DMS153 treated with DMSO at 0.1 percent for 48 hours (cell line): ENCODE results near the gene RFX4.

ENCODE experiments used
- DNase-seq: peaks from one replicate; lab custom pipeline; 2025; ENCODE audit not compliant: unreplicated experiment; lab: John Stamatoyannopoulos, UW

The RFX4 gene

GRCh38 chr12:106582641-106583230 lies at the start of gene RFX4:
RFX4 (plus strand) TSS chr12:106583004; CDS start chr12:106583321, 317 bp downstream.
- DNase-seq: no peak

GRCh38 chr12:106541201-106541600 lies 41.6 kb upstream of the RFX4 start:
- no peak for DNase-seq

GRCh38 chr12:106551410-106551809 lies 31.4 kb upstream of the RFX4 start:
- DNase-seq: no peak

- no peak for DNase-seq
Measured at GRCh38 chr12:106552228-106552627, 30.6 kb upstream of the RFX4 start.

GRCh38 chr12:106564678-106565329 lies 18.0 kb upstream of the RFX4 start:
- DNase-seq: no peak

GRCh38 chr12:106566771-106567170 lies 16.0 kb upstream of the RFX4 start:
- no peak for DNase-seq

GRCh38 chr12:106573239-106573638 lies 9.6 kb upstream of the RFX4 start:
- no peak for DNase-seq

- no peak for DNase-seq
Measured at GRCh38 chr12:106576848-106577247, 6.0 kb upstream of the RFX4 start.

GRCh38 chr12:106580671-106581508 lies 1.9 kb upstream of the RFX4 start:
- no peak for DNase-seq

- DNase-seq: no peak
Measured at GRCh38 chr12:106581543-106582248, 1.1 kb upstream of the RFX4 start.

GRCh38 chr12:106582249-106582591 lies 584 bp upstream of the RFX4 start:
- no peak for DNase-seq

- DNase-seq: no peak
Measured at GRCh38 chr12:106583242-106584103, 669 bp downstream of the RFX4 start.

GRCh38 chr12:106584104-106585064 lies 1.6 kb downstream of the RFX4 start:
- no peak for DNase-seq

- DNase-seq: no peak
Measured at GRCh38 chr12:106585105-106585520, 2.3 kb downstream of the RFX4 start.

- DNase-seq: no peak
Measured at GRCh38 chr12:106585521-106586277, 2.9 kb downstream of the RFX4 start.

GRCh38 chr12:106586278-106586802 lies 3.5 kb downstream of the RFX4 start:
- no peak for DNase-seq

GRCh38 chr12:106586803-106587684 lies 4.2 kb downstream of the RFX4 start:
- no peak for DNase-seq
